Mesenteric fat pad (tissue), 1 donor: ENCODE measurements around the gene RBMS3. TPM values are rescaled to one million over a fixed set of nuclear protein-coding genes. Genes with fewer than 3 reads are reported as not detected.
"Not testable (repeated sequence)": the region's sequence is repeated elsewhere in the genome, so short reads cannot be mapped to it uniquely, and the experiment has no call there.

Experiments used
- DNase-seq: peaks from one replicate; pipeline ENCODE4 v3.0.0-alpha.2; 2020; ENCODE audit warnings: low spot score
- total RNA-seq: library from RNA; stranded (reverse); fragmentation: NEBNext Ultra II Directional; extraction: Animal tissue kit (Norgen Biotek cat#: 25700); gene quantifications from one replicate; pipeline ENCODE4 v1.2.1, GENCODE V29; 2021
- donor health status: DM: yes; HTN: yes; CAD: no.

RBMS3 gene
- total RNA-seq, 1 donor from 2014 or later = 127 TPM

DNA sequence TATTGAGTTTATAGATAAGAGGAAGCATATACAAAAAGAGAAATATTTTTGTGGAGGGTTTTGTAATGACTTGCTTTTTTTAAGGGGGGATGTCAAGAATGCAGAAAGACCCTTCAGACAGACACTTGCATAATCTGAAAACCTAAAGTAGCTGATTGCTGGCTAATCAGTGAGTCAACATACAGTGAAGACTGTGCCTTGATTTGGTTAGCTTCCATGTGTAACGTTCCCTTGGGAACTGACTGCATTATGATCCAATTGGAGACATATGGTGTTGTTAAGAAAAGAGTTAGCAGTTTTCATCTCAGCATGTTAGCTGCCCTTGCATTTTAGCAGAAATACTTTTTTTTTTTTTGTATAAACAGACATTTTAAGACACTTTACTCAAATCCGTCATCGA is 483.2 kb downstream of the RBMS3 start:
- no peak for DNase-seq

DNA sequence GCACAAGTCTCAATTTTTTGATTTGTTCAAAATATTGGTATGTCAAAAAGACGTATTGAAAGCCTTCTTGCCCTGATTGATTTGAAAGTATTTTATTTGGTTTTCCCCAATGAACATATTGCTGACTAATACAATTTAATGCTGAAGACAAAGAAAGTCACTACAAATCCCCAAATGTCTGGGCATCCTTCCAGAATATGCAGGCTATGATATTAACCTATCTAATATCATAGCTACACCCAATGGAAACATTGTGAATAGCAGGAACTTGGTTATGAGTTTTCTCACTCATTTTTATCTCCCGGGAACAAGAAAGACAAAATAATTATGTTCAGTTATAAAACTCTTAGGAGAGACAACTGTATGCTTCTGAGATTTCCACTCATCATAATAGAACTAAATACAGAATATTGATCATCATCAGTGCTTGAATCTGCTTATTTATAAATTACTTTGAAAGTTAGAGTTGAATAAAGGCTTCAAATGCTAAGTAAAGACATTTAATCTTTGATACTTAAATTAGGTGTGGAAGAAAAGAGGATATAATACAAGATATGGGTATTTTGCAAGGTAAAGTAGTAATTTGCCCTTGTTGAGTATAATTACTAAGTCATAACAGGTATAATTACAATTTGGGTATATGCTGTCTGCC is 483.9 kb downstream of the RBMS3 start:
- DNase-seq = no peak

GRCh38 chr3:29771602-29772001 is 490.7 kb downstream of the RBMS3 start:
- no peak for DNase-seq

DNA sequence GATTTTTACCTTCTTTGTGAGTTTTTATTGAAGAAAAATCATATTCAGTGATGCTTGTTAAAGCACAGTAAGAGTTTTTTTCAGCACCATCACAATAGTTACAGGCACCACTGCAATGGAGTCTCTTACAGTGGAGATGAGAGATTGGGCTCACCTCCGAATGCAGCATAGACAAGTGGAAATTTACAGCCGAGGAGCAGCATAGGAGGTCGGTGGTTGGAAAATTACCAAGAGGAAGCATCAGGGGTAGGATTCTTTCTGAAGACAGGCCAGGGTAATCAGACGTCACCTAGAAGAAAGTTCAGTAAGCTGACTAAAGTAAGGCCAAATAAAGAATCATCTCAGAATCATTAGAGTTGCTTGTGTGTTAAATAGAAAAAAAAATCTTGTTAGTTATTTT is 491.6 kb downstream of the RBMS3 start:
- no peak for DNase-seq

- DNase-seq = no peak
Observed at GRCh38 chr3:29773481-29773880, 492.6 kb downstream of the RBMS3 start.

DNA sequence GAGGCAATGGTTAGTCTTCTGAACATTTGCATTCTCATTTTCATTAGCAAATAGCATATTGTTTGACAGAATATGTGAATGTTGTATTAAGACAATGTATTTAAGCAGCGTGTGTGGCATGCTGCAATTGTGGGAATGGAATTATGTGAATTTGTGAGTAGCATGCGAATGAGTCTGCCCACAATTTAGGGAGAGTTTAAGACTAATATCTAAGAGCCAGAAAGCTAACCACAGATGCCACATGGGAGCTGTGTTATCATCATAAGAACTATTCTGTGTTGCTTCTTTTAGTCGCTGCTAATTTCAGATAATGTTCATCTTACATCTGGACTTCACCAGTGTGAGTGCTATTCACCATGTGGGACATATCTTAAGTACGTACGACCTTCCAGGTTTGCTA is 494.5 kb downstream of the RBMS3 start:
- no peak for DNase-seq

GRCh38 chr3:29777869-29778268 is 497.0 kb downstream of the RBMS3 start:
- no peak for DNase-seq

GRCh38 chr3:29789686-29790085 is 508.8 kb downstream of the RBMS3 start:
- DNase-seq = no peak

DNA sequence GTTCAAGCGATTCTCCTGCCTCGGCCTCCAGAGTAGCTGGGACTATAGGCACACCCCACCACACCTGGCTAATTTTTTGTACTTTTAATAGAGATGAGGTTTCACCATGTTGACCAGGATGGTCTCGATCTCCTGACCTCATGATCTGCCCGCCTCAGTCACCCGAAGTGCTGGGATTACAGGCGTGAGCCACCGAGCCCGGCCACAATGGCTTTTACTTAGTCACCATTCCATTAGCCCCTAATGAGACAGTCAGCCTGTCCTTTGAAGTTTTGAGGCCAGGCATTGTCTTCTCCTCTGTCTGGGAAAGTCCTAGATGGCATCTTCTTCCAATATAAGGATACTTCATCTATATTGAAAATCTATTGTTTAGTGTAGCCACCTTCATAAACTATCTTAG is 515.9 kb downstream of the RBMS3 start:
- DNase-seq = no peak

- no peak for DNase-seq
Observed at GRCh38 chr3:29802057-29802456, 521.2 kb downstream of the RBMS3 start.

DNA sequence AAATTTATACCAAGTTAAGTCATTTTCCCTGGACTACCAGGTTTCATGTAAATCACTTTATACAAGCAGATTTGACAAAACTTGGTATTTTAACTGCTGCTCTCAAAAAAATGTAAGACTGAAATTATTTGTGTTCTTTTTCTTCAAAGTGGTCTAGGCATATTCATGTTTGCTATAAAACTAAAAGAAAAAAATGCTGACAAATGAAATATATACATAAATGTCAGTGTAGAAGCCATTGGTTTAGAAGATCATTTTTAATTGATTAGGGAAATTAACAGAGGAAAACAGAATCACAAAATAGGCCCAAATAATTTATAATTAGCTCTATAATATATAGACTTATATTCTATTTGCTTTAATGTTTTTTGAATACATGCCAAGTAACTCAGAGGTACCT is 523.2 kb downstream of the RBMS3 start:
- DNase-seq = no peak

DNA sequence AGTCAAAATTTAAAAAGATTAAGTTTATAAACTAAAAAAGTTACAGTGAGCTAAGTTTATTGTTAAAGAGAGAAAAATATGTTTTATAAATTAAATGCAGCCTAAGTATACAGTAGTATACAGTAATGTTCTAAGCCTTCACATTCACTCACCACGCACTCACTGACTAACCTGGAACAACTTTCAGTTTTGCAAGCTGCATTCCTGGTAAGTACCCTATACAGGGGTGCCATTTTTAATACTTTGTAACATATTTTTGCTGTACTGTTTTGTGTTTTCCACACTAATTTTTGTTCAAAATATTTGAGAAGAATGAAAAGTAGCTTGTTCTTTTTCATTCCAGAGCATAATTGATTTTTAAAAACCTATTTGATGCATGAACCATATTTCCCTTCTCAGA is 524.9 kb downstream of the RBMS3 start:
- DNase-seq = no peak

DNA sequence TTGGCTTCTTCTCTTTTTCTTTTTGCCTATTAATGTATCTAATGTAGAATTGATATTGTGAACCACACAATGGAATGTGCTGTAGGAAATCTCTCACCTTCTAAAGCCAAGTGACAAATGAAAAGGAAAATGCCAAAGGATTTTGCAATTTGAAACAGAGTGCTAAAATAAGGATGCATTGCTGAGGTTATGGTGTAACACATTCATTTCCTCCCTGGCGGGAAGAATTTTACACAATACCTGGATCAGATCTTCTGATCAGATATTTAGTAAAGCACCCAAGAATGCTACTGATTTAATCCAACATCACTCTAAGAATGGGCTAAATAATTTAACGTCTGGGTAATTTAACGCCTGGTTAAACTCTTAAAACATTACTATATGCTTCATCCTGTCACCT is 527.5 kb downstream of the RBMS3 start:
- not testable (repeated sequence) for DNase-seq

DNA sequence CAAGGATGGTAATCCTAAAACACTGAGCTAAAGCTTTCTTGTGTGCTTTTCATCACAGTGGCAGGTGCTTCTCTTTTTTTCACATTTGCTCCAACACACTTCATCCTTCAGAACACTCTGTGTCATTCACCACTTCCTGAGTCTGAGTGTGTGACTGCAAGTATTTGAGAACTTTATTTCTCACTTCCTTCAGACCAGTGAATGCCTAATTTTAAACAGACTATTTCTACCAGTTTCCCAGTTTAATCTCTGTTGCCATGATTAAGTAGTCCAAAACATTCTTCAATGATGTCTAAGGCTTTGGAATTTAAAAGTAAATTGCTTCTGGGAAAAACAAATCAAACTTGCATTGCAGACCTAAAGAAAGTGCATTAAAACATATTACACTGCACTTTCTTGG is 541.2 kb downstream of the RBMS3 start:
- DNase-seq = no peak

DNA sequence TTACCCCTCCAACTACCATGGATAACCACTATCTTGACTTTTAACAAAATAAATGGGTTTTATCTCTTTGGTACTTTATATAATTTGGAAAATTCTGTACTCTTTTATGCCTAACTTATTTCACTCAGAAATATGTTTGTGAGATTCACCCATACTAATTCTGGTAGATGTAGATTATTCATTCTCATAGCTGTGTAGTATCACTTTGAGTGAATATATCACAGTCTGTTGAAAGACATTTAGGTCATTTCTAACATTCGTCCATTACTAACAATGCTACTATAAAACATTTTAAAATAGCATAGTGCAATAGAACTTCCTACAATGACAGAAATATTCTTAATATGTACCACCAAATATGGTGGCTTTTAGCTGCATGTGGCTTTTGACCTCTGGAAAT is 542.4 kb downstream of the RBMS3 start:
- no peak for DNase-seq

- no peak for DNase-seq
Observed at GRCh38 chr3:29826712-29827111, 545.8 kb downstream of the RBMS3 start.

DNA sequence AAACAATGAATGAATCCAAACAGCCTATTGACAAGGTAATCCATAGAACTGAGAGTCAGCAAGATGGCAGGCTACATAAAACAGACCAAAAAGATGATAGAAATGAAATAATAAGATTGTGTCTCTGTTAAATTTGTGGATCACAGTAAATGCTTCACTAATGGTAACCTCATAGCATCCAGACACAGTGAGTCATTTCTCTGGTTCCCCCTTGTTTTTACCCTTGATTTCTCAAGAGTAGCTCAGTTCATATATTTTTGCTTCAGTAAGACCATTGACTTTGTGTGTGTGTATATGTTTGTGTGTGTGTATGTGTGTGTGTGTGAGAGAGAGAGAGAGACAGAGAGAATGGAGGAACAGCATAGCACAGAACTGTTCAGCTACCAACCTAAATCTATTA is 546.9 kb downstream of the RBMS3 start:
- no peak for DNase-seq

DNA sequence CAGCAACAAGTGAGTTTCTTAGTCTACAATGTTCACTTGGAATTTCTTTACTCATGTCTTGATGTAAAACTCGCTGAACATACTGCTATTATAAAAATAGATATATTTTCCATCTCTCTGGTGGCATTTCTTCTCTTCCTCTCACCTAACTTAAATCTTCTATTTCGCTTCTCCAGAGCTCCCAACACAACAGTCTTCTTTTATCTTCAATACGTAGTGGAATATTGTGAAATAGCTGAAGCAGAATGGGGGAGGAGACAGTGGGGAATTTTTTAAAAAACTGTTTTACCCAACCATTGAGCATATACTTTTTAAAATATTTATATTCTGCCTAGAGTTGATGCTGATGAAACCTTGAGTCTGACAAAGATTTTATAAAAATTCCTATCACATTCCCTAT is 548.5 kb downstream of the RBMS3 start:
- no peak for DNase-seq

GRCh38 chr3:29850641-29851040 is 569.8 kb downstream of the RBMS3 start:
- DNase-seq = no peak

DNA sequence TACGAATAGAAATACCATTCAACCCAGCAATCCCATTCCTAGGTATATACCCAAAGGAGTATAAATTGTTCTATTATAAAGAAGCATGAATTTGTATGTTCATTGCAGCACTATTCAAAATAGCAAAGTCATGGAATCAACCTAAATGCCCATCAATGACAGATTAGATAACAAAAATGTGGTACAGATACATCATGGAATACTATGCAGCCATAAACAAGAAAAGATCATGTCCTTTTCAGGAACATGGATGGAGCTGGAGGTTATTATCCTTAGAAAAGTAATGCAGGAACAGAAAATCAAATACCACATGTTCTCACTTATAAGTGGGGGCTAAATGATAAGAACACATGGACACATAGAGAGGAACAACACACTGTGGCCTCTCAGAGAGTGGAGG is 571.9 kb downstream of the RBMS3 start:
- DNase-seq = no peak

DNA sequence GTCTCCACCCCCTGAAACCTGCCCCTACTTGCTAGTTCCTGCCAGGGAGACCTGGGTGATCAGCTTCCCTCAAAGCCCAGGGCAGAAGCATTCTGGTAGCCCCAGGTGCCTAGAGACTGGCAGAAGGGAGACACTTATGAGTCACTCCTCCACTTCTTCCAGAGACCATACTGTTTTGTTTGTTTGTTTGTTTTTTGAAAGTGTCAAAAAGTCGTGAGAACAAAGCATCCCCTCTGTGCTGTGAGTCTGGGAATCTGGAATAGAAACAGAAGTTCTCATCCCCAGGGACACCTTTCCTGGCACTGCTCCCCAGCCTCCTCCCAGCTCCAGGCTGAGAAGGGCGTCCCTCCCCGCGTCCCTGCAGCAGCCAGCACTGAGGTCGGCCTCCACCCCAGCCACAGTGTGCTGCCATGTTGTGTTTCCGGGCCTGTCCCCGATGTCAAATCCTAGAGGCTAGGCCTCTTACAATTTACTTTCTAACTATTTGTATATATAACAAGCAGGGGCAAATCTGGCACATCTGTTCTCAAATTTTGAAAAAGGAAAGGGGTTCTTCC is 573.0 kb downstream of the RBMS3 start:
- no peak for DNase-seq

DNA sequence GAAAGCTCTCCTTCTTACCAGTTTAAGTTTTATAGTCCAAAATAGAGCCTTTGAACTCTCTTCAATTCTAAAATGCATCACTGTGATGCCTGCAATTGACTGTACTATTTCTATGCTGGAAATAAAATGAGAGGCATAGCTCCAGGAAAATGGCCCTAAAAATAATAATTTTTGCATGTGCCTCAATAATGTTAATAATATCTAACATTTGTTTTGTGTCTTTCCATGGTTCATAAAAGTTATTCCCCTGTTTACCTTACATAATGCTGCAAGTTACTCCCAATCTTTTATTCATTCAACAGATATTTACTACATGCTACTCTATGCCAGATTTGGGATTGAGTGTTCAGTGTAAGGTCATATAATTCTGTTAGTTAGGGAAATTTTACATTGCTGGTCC is 574.0 kb downstream of the RBMS3 start:
- DNase-seq = no peak

DNA sequence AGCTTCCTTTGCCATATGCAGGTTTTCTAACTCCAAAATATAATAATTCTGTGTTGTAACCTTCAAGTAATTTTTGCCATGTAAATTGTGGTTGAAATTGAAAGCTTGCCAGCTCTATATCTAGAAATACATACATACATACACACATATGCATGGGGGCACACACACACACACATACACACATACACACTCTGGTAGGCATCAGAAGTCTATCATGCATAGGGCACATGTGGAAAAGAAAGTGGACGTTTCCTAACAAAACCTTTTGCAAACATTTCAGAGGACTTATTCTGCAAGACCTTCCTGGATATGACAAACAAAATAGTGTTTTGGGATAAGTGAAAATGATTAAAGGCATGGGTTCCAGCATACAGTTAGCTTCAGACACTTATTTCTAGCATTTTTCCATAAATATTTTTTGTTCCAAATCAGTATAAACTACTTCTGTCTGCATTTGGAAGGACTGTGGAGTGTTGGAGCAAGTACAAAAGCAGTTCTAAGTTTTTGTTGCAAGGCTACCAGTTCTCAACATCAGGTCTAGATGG is 578.9 kb downstream of the RBMS3 start:
- no peak for DNase-seq
